Neural cell (in vitro differentiated cells): Measurements from ENCODE around the gene SLC18A3. TPM values are rescaled to one million over a fixed set of nuclear protein-coding genes. Genes with fewer than 3 reads are reported as not detected.

ENCODE experiments used
- H2AFZ ChIP-seq: fragments of 200-600, 300-800 bp; sonication (generic), shearing (Covaris generic); 2 replicates; pipeline ENCODE4 v1.6.0; 2014; ENCODE audit warnings: low read depth, mild to moderate bottlenecking, antibody characterized with exemption, low read length, moderate library complexity
- H3F3A ChIP-seq: fragments of 200-600 bp; shearing (Covaris generic); 2 replicates; pipeline ENCODE4 v1.6.1; 2016; ENCODE audit warnings: mild to moderate bottlenecking, moderate library complexity, mixed read lengths, antibody characterized with exemption, low read length; ENCODE audit not compliant: insufficient read depth, poor library complexity, severe bottlenecking
- H3K27ac ChIP-seq: fragments of 200-600, 300-800 bp; sonication (generic), shearing (Covaris generic); 2 replicates; pipeline ENCODE4 v1.5.1; 2014; ENCODE audit warnings: mild to moderate bottlenecking, low read length, moderate library complexity
- H3K27me3 ChIP-seq: fragments of 300-800, 200-600 bp; sonication (generic), shearing (Covaris generic); 2 replicates; pipeline ENCODE4 v1.6.0; 2014; ENCODE audit warnings: mild to moderate bottlenecking, low read depth, low read length, moderate library complexity; ENCODE audit not compliant: insufficient read depth
- H3K36me3 ChIP-seq: fragments of 300-800, 200-600 bp; sonication (generic), shearing (Covaris generic); 2 replicates; pipeline ENCODE4 v1.5.1; 2014; ENCODE audit warnings: mild to moderate bottlenecking, antibody characterized with exemption, low read length, moderate library complexity; ENCODE audit not compliant: insufficient read depth
- H3K4me2 ChIP-seq: fragments of 300-800, 200-600 bp; sonication (generic), shearing (Covaris generic); 2 replicates; pipeline ENCODE4 v1.6.0; 2014; ENCODE audit warnings: mild to moderate bottlenecking, low read length
- H3K4me3 ChIP-seq: fragments of 300-800, 200-600 bp; sonication (generic), shearing (Covaris generic); 2 replicates; pipeline ENCODE4 v1.5.1; 2014; ENCODE audit warnings: mild to moderate bottlenecking, low read length, moderate library complexity
- H3K79me2 ChIP-seq: fragments of 200-600 bp; shearing (Covaris generic); replicated peaks from 2 replicates; pipeline ENCODE4 v1.6.0; 2014; ENCODE audit warnings: mild to moderate bottlenecking, low read length, moderate library complexity; ENCODE audit not compliant: insufficient read depth
- H3K9ac ChIP-seq: fragments of 300-800, 200-600 bp; sonication (generic), shearing (Covaris generic); 2 replicates; pipeline ENCODE4 v1.6.1; 2016; ENCODE audit warnings: mild to moderate bottlenecking, low read length, mixed read lengths
- H3K9me2 ChIP-seq: fragments of 200-600 bp; shearing (Covaris generic); 2 replicates; pipeline ENCODE4 v1.6.1; 2016; ENCODE audit warnings: mild to moderate bottlenecking, low read length, mixed read lengths; ENCODE audit not compliant: insufficient read depth
- H3K9me3 ChIP-seq: fragments of 200-600, 300-800 bp; sonication (generic), shearing (Covaris generic); 2 replicates; pipeline ENCODE4 v1.6.1; 2016; ENCODE audit warnings: mild to moderate bottlenecking, mixed run types, low read length, moderate library complexity, mixed read lengths
- H4K20me1 ChIP-seq: fragments of 200-600 bp; shearing (Covaris generic); 2 replicates; pipeline ENCODE4 v1.6.1; 2016; ENCODE audit warnings: mild to moderate bottlenecking, mixed run types; ENCODE audit not compliant: insufficient read depth
- EP300 ChIP-seq: fragments of 450-650 bp; conservative IDR thresholded peaks from 2 replicates; pipeline ENCODE4 v1.6.1; 2014; ENCODE audit warnings: antibody characterized with exemption, mild to moderate bottlenecking, moderate library complexity; ENCODE audit not compliant: poor library complexity, severe bottlenecking
- EZH2 ChIP-seq: fragments of 200-600, 300-800 bp; shearing (Covaris generic), sonication (generic); IDR thresholded peaks from 2 replicates; pipeline ENCODE4 v1.6.1; 2014; ENCODE audit warnings: antibody characterized with exemption, low read length, borderline replicate concordance, mild to moderate bottlenecking; ENCODE audit not compliant: insufficient read depth, poor library complexity, severe bottlenecking
- MXI1 ChIP-seq: fragments of 450-650 bp; conservative IDR thresholded peaks from 2 replicates; pipeline ENCODE4 v1.6.1; 2014; ENCODE audit warnings: antibody characterized with exemption, mild to moderate bottlenecking; ENCODE audit not compliant: poor library complexity, severe bottlenecking
- POLR2AphosphoS5 ChIP-seq: IDR thresholded peaks from 2 replicates; pipeline ENCODE4 v1.6.1; 2012
- RAD21 ChIP-seq: fragments of 450-650 bp; conservative IDR thresholded peaks from 2 replicates; pipeline ENCODE4 v1.6.1; 2014; ENCODE audit warnings: antibody characterized with exemption, mild to moderate bottlenecking, moderate library complexity
- SMC3 ChIP-seq: fragments of 450-650 bp; conservative IDR thresholded peaks from 2 replicates; pipeline ENCODE4 v1.6.1; 2014; ENCODE audit warnings: antibody characterized with exemption, mild to moderate bottlenecking, moderate library complexity; ENCODE audit not compliant: poor library complexity
- TAF1 ChIP-seq: IDR thresholded peaks from 2 replicates; pipeline ENCODE4 v1.6.1; 2012; ENCODE audit warnings: low read depth
- polyA plus RNA-seq: library from polyadenylated mRNA; depleted of rRNA; stranded (reverse); fragments of >200 nt; gene quantifications from 2 replicates; pipeline ENCODE4 v1.2.3, GENCODE V29; 2014
- TF ChIP-seq, protein P1 (sequence below): fragments of 450-650 bp; IDR thresholded peaks from 2 replicates; pipeline ENCODE4 v1.5.1; 2014; ENCODE audit warnings: antibody characterized with exemption, mild to moderate bottlenecking, moderate library complexity; ENCODE audit not compliant: poor library complexity, severe bottlenecking
- TF ChIP-seq, protein P2 (sequence below): IDR thresholded peaks from 2 replicates; pipeline ENCODE4 v1.6.1; 2012; ENCODE audit warnings: borderline replicate concordance

Gene SLC18A3
- polyA plus RNA-seq, 1 donor from 2014 or later = not detected

DNA sequence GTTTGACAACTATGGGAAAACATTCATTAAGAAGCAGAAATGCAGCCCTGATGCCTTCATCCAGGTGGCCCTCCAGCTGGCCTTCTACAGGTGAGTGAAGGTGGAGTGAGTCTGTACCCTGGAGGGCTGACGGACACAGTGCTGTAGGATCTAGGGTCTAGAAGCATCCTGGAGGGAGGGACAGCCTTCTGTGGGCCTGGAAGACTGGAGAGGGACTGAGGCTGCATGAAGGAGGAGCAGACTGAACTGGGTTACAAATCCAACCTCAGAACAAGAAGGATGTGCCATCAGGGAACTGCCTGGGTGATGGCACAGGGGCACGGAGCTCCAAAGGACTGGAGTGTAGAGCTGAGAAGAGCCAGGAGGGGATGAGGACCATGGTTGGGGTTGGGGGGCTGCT is 41.8 kb downstream of the SLC18A3 start:
- H3K4me2 ChIP-seq = no peak overlapping the region

DNA sequence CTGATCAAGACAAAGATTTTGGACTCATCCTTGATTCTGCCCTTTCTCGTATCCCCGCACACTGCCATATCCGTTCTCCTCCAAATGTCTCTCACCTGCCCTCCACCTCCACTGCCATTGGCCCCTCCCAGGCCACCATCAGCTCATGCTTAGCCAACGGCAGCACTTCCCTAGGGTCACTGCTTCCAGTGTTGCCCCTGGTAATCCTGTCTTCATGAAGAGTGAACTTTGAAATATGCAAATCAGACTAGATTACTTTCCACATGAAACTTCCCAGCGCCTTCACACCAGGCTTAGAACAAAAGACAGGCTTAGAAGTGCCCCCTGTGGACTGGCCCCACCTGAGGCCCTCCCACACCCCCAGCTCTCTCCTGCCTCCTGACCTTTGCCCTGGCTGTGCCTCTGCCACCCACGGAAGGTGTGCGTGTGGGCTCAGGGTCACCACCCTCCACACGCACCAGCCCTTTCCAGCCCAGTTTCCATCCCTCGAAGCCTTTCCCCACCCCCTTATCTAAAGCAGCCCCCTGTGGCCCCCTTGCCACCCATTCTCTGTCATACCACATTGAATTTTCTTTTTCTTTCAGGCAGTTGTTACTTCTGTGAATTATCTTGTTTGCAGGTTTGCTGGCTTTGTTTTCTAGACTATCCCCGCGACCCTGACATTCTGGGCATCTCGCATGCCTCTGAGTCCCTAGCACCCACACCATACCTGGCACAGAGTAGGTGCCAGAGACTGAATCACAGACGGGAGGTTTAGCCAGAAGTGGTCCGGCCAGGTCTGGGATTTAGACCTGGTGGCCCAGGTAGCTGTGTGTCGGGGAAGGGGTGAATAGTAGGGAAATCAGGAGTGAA is 42.5 kb downstream of the SLC18A3 start:
- no peaks in the 10 kb centered on the region for H3F3A ChIP-seq
- H2AFZ ChIP-seq = no peak overlapping the region
- H3K27ac ChIP-seq = no peak overlapping the region
- no peak overlapping the region for H3K4me3 ChIP-seq
- no peak for TF ChIP-seq TAF1
- TF ChIP-seq, protein P1, sequence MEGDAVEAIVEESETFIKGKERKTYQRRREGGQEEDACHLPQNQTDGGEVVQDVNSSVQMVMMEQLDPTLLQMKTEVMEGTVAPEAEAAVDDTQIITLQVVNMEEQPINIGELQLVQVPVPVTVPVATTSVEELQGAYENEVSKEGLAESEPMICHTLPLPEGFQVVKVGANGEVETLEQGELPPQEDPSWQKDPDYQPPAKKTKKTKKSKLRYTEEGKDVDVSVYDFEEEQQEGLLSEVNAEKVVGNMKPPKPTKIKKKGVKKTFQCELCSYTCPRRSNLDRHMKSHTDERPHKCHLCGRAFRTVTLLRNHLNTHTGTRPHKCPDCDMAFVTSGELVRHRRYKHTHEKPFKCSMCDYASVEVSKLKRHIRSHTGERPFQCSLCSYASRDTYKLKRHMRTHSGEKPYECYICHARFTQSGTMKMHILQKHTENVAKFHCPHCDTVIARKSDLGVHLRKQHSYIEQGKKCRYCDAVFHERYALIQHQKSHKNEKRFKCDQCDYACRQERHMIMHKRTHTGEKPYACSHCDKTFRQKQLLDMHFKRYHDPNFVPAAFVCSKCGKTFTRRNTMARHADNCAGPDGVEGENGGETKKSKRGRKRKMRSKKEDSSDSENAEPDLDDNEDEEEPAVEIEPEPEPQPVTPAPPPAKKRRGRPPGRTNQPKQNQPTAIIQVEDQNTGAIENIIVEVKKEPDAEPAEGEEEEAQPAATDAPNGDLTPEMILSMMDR = no peak
- H3K9me3 ChIP-seq = no peaks in the 10 kb centered on the region
- no peaks in the 10 kb centered on the region for H3K9me2 ChIP-seq
- H3K4me2 ChIP-seq = no peak overlapping the region
- no peaks in the 10 kb centered on the region for H4K20me1 ChIP-seq
- no peaks in the 10 kb centered on the region for H3K36me3 ChIP-seq
- H3K9ac ChIP-seq = no peak overlapping the region
- H3K27me3 ChIP-seq = no peaks in the 10 kb centered on the region
- no peaks in the 10 kb centered on the region for H3K79me2 ChIP-seq

More for the DNA sequence above, 41.8 kb downstream of the SLC18A3 start:
- no peaks in the 10 kb centered on the region for H3K9me3 ChIP-seq
- H3K79me2 ChIP-seq = no peaks in the 10 kb centered on the region
- H3K27me3 ChIP-seq = no peaks in the 10 kb centered on the region
- H3F3A ChIP-seq = no peaks in the 10 kb centered on the region
- no peak overlapping the region for H2AFZ ChIP-seq
- no peak overlapping the region for H3K4me3 ChIP-seq
- H4K20me1 ChIP-seq = no peaks in the 10 kb centered on the region
- no peak overlapping the region for H3K27ac ChIP-seq
- no peak overlapping the region for H3K9ac ChIP-seq
- H3K9me2 ChIP-seq = no peaks in the 10 kb centered on the region
- TF ChIP-seq TAF1 = no peak
- H3K36me3 ChIP-seq = no peaks in the 10 kb centered on the region

DNA sequence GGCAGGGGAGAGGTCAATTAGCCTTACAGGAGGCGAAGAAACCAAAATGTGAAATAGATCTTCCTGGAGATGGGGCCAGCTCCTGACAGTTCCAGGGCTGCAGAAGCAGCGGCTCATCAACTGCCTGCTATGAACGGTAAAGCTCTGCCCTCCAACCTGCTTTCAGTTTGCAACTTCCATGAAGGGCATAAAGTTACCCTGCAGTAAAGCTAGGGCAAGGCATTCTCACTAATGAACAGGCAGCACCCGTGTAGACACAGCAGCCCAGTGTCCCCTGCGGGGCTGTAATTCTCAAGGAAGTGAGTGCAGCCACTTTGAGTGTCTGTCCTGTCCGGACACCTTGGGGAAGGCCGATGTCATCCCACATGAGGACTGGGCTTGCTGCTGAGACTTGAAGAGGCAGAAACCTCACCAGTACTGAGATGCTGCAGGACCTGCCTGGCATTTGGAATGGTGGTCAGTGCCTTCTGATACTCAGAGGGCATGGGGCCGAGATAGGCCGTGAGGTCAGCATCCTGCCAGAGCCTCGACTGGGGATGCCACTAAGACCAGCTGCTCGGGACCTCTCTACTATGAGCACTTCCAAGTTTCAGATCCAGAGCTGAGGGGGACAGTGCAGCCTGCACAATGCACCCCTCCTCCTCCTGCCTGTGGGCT is 43.3 kb downstream of the SLC18A3 start:
- no peaks in the 10 kb centered on the region for H3K36me3 ChIP-seq

More for the DNA sequence above, 43.3 kb downstream of the SLC18A3 start:
- Histone ChIP-seq H3K9me2 (no peaks in the 10 kb centered on the region), H3K4me2 (no peak overlapping the region), H3F3A (no peaks in the 10 kb centered on the region), H4K20me1 (no peaks in the 10 kb centered on the region), H3K27ac (no peak overlapping the region), H3K4me3 (no peak overlapping the region), H2AFZ (no peak overlapping the region), H3K79me2 (no peaks in the 10 kb centered on the region), H3K27me3 (no peaks in the 10 kb centered on the region), H3K9ac (no peak overlapping the region), H3K9me3 (no peaks in the 10 kb centered on the region)
- TF ChIP-seq, protein P2, sequence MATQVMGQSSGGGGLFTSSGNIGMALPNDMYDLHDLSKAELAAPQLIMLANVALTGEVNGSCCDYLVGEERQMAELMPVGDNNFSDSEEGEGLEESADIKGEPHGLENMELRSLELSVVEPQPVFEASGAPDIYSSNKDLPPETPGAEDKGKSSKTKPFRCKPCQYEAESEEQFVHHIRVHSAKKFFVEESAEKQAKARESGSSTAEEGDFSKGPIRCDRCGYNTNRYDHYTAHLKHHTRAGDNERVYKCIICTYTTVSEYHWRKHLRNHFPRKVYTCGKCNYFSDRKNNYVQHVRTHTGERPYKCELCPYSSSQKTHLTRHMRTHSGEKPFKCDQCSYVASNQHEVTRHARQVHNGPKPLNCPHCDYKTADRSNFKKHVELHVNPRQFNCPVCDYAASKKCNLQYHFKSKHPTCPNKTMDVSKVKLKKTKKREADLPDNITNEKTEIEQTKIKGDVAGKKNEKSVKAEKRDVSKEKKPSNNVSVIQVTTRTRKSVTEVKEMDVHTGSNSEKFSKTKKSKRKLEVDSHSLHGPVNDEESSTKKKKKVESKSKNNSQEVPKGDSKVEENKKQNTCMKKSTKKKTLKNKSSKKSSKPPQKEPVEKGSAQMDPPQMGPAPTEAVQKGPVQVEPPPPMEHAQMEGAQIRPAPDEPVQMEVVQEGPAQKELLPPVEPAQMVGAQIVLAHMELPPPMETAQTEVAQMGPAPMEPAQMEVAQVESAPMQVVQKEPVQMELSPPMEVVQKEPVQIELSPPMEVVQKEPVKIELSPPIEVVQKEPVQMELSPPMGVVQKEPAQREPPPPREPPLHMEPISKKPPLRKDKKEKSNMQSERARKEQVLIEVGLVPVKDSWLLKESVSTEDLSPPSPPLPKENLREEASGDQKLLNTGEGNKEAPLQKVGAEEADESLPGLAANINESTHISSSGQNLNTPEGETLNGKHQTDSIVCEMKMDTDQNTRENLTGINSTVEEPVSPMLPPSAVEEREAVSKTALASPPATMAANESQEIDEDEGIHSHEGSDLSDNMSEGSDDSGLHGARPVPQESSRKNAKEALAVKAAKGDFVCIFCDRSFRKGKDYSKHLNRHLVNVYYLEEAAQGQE = no peak
- TF ChIP-seq RAD21 (no peak), MXI1 (no peak), EZH2 (no peak), POLR2AphosphoS5 (no peak), TAF1 (no peak), SMC3 (no peak), EP300 (no peak)
- TF ChIP-seq, protein P1 = no peak
